GM12864 (cell line): ENCODE data around the gene STXBP5.

Experiments
- DNase-seq: peaks from one replicate; pipeline ENCODE4 v3.0.0-alpha.2; 2011; ENCODE audit warnings: low read depth
- H3K4me3 ChIP-seq: 2 replicates; pipeline ENCODE4 v1.5.1; 2011; ENCODE audit warnings: mild to moderate bottlenecking, low read depth, low read length, control low read depth
- CTCF ChIP-seq: IDR thresholded peaks from 2 replicates; pipeline ENCODE4 v1.5.1; 2011; ENCODE audit warnings: low read depth, mild to moderate bottlenecking, moderate library complexity, low read length, control low read depth, inconsistent platforms; ENCODE audit errors: missing control alignments

Gene STXBP5

GRCh38 chr6:147430811-147431210, 226.6 kb downstream of the STXBP5 start:
- DNase-seq, result no peak

DNA sequence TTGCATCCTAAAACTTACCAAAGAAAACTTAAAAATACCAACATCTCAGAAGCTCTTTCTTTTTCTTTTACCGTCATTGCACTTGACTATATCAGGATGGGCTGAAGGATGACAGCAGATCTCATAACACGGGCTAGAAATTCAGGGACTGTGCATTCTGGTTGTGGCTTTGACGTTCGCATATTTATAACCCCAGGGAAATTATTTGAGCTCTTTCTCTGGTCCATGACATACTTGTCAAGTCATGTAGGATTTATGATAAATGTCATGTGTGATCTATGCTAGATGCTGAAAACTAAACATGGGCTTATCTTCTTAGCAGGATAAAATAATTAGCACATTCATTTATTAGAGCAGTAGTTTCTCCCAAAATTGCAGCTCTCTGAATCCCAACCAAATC, 229.9 kb downstream of the STXBP5 start:
- no peak overlapping the region for H3K4me3 ChIP-seq
- no peak for TF ChIP-seq CTCF
- DNase-seq, result no peak

More at GRCh38 chr6:147430811-147431210, 226.6 kb downstream of the STXBP5 start:
- no peak overlapping the region for H3K4me3 ChIP-seq
- no peak for TF ChIP-seq CTCF

DNA sequence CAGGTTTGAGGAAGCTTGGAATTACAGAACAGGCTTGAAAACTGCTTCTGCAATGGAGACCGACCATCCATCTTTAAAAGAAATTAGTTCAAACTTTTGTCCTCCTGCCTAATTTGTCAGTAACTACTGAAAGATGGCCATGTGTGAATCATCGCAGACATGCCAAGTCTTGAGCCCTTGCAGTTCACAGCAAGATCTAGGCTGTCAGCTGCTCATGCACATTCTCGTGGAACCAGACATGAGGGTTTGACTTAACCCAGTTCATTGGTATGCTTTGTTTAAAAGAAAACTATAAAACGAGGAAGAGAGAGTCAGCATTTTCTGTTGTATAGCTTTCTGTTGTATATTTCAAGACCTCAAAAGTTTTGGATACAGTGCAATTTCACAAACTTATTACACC, 230.3 kb downstream of the STXBP5 start:
- no peak for DNase-seq
- no peak overlapping the region for H3K4me3 ChIP-seq
- TF ChIP-seq CTCF, result no peak

DNA sequence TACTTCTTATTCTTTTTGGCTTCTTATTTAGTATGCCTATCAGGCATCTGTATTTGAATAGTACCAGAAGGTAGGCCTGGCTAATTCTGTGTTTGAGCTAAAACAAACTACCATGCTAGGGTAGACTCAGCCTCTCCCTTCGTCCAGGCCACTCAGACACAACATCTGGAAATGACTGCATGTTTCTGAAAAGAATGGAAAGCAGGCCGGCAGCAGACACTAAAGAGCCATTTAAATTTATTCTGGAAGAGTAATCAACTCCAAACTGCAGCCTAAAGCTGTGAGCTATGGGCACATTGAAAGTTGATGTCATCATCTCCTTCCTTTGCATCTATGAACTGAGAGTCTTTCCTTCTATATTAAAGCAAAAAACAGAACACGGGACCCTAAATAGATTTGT, 233.4 kb downstream of the STXBP5 start:
- no peak overlapping the region for H3K4me3 ChIP-seq
- no peak for TF ChIP-seq CTCF
- DNase-seq, result no peak

- TF ChIP-seq CTCF, result no peak
- no peak overlapping the region for H3K4me3 ChIP-seq
- no peak for DNase-seq
These were observed 234.7 kb downstream of the STXBP5 start for GRCh38 chr6:147438758-147439528.
